ENCODE measurements around the gene RPS6KL1. TPM values are rescaled to one million over a fixed set of nuclear protein-coding genes. Genes with fewer than 3 reads are reported as not detected.

The RPS6KL1 gene
- total RNA-seq, 5 donors from 2014 or later (not counting 1 experiment from before 2014, with no cell fraction given) = 3.2 to 15.3 (median 6.2) TPM

GRCh38 chr14:74938531-74939495, 15.8 kb upstream of the RPS6KL1 start:
- peaks cover 0 to 8% of the 10 kb centered on the region in 2 experiments for H3K27me3 ChIP-seq (replicated peaks in 1 of 2; ENCODE audit: control insufficient read depth in 2 of 2, extremely low read depth in 1 of 2, insufficient read depth in 2 of 2, low read length in 1 of 2)
- ATAC-seq (replicated peaks in 1 of 4) (no peak), DNase-seq (no peak)
- ChIA-PET CTCF (interaction anchor here in 1 of 2 donors (1.2 kb wide), 1 partner anchor 33 kb away, joined by 3 read pairs; no protein-coding TSS in a partner anchor), POLR2A (interaction anchor here (0.6 kb wide), 2 partner anchors 58 to 130 kb away, joined by 9 to 16 read pairs; no protein-coding TSS in a partner anchor)
- H3K27ac ChIP-seq (ENCODE audit: low read length) = no peak overlapping the region
- Mint-ChIP-seq H3K9me3 (peaks cover 0 to 8% (median 4%) of the 10 kb centered on the region in 3 donors), H3K4me3 (no peak overlapping the region), H3K4me1 (peaks cover 36 to 56% (median 42%) of the 10 kb centered on the region in 3 donors), H3K27ac (no peak overlapping the region), H3K36me3 (no peaks in the 10 kb centered on the region), H3K27me3 (no peaks in the 10 kb centered on the region)
- peaks cover 4 to 33% of the 10 kb centered on the region in 2 experiments for H3K4me1 ChIP-seq (ENCODE audit: control insufficient read depth in 1 of 2, extremely low read depth in 1 of 2, insufficient read depth in 2 of 2, low read length in 2 of 2)
- WGBS (ENCODE audit: insufficient coverage) = 84% methylated on average over 5 of the region's 10 CpGs
- no peaks in the 10 kb centered on the region for H3K36me3 ChIP-seq (ENCODE audit: control insufficient read depth in 2 of 2, extremely low read depth in 1 of 2, insufficient read depth in 1 of 2, low read length in 1 of 2)
- H3K9me3 ChIP-seq = no peaks in the 10 kb centered on the region
- H3K4me3 ChIP-seq (ENCODE audit: control insufficient read depth in 1 of 2, extremely low read depth in 1 of 2, low read length in 1 of 2) = no peak overlapping the region

- Mint-ChIP-seq H3K4me3 (no peak overlapping the region), H3K4me1 (peaks cover 29 to 47% (median 34%) of the 10 kb centered on the region in 3 donors), H3K36me3 (no peaks in the 10 kb centered on the region), H3K27me3 (no peaks in the 10 kb centered on the region), H3K9me3 (peaks cover 0 to 8% (median 4%) of the 10 kb centered on the region in 3 donors), H3K27ac (peak overlapping the region in 1 of 2 donors; percentile 3)
- ChIA-PET CTCF (no interaction called here), POLR2A (no interaction called here)
- Histone ChIP-seq H3K9me3 (no peaks in the 10 kb centered on the region), H3K4me1 (ENCODE audit: control insufficient read depth in 1 of 2, extremely low read depth in 1 of 2, insufficient read depth in 2 of 2, low read length in 2 of 2) (peaks cover 2 to 27% of the 10 kb centered on the region in 2 experiments), H3K36me3 (ENCODE audit: control insufficient read depth in 2 of 2, extremely low read depth in 1 of 2, insufficient read depth in 1 of 2, low read length in 1 of 2) (no peaks in the 10 kb centered on the region), H3K4me3 (ENCODE audit: control insufficient read depth in 1 of 2, extremely low read depth in 1 of 2, low read length in 1 of 2) (no peak overlapping the region), H3K27ac (ENCODE audit: low read length) (no peak overlapping the region), H3K27me3 (replicated peaks in 1 of 2; ENCODE audit: control insufficient read depth in 2 of 2, extremely low read depth in 1 of 2, insufficient read depth in 2 of 2, low read length in 1 of 2) (peaks cover 0 to 8% of the 10 kb centered on the region in 2 experiments)
- DNase-seq = no peak
- WGBS (ENCODE audit: insufficient coverage) = no CpG with 5 or more reads among the region's 2 CpGs
- no peak for ATAC-seq (replicated peaks in 1 of 4)
These were observed 14.1 kb upstream of the RPS6KL1 start for GRCh38 chr14:74937171-74937570.

GRCh38 chr14:74936731-74937130, 13.7 kb upstream of the RPS6KL1 start:
- POLR2A ChIA-PET = no interaction called here

GRCh38 chr14:74936151-74936550, 13.1 kb upstream of the RPS6KL1 start:
- DNase-seq (no peak), ATAC-seq (replicated peaks in 1 of 4) (no peak)
- Histone ChIP-seq H3K27me3 (replicated peaks in 1 of 2; ENCODE audit: control insufficient read depth in 2 of 2, extremely low read depth in 1 of 2, insufficient read depth in 2 of 2, low read length in 1 of 2) (peaks cover 0 to 14% of the 10 kb centered on the region in 2 experiments), H3K36me3 (ENCODE audit: control insufficient read depth in 2 of 2, extremely low read depth in 1 of 2, insufficient read depth in 1 of 2, low read length in 1 of 2) (no peaks in the 10 kb centered on the region), H3K27ac (ENCODE audit: low read length) (no peak overlapping the region), H3K4me1 (ENCODE audit: control insufficient read depth in 1 of 2, extremely low read depth in 1 of 2, insufficient read depth in 2 of 2, low read length in 2 of 2) (peaks cover 2 to 17% of the 10 kb centered on the region in 2 experiments), H3K9me3 (no peaks in the 10 kb centered on the region), H3K4me3 (ENCODE audit: control insufficient read depth in 1 of 2, extremely low read depth in 1 of 2, low read length in 1 of 2) (no peak overlapping the region)
- ChIA-PET CTCF (interaction anchor here in 1 of 2 donors (0.6 kb wide), 1 partner anchor 10 kb away, joined by 4 read pairs; no protein-coding TSS in a partner anchor), POLR2A (no interaction called here)
- Mint-ChIP-seq H3K4me1 (peaks cover 21 to 37% (median 24%) of the 10 kb centered on the region in 3 donors), H3K36me3 (no peaks in the 10 kb centered on the region), H3K27ac (no peak overlapping the region), H3K9me3 (peaks cover 0 to 8% (median 4%) of the 10 kb centered on the region in 3 donors), H3K4me3 (no peak overlapping the region), H3K27me3 (no peaks in the 10 kb centered on the region)
- 94% methylated on average over 8 of the region's 11 CpGs for WGBS (ENCODE audit: insufficient coverage)

More at GRCh38 chr14:74936731-74937130, 13.7 kb upstream of the RPS6KL1 start:
- Histone ChIP-seq H3K27me3 (replicated peaks in 1 of 2; ENCODE audit: control insufficient read depth in 2 of 2, extremely low read depth in 1 of 2, insufficient read depth in 2 of 2, low read length in 1 of 2) (peaks cover 0 to 9% of the 10 kb centered on the region in 2 experiments), H3K4me1 (ENCODE audit: control insufficient read depth in 1 of 2, extremely low read depth in 1 of 2, insufficient read depth in 2 of 2, low read length in 2 of 2) (peaks cover 2 to 23% of the 10 kb centered on the region in 2 experiments), H3K4me3 (ENCODE audit: control insufficient read depth in 1 of 2, extremely low read depth in 1 of 2, low read length in 1 of 2) (no peak overlapping the region), H3K9me3 (no peaks in the 10 kb centered on the region), H3K36me3 (ENCODE audit: control insufficient read depth in 2 of 2, extremely low read depth in 1 of 2, insufficient read depth in 1 of 2, low read length in 1 of 2) (no peaks in the 10 kb centered on the region), H3K27ac (ENCODE audit: low read length) (no peak overlapping the region)
- Mint-ChIP-seq H3K4me1 (peaks cover 27 to 43% (median 29%) of the 10 kb centered on the region in 3 donors), H3K4me3 (no peak overlapping the region), H3K36me3 (no peaks in the 10 kb centered on the region), H3K27me3 (no peaks in the 10 kb centered on the region), H3K27ac (no peak overlapping the region), H3K9me3 (peaks cover 0 to 8% (median 4%) of the 10 kb centered on the region in 3 donors)
- 73% methylated on average over 8 of the region's 8 CpGs for WGBS (ENCODE audit: insufficient coverage)
- CTCF ChIA-PET = interaction anchor here in 1 of 2 donors (0.6 kb wide), 1 partner anchor 10 kb away, joined by 4 read pairs; no protein-coding TSS in a partner anchor
- DNase-seq = no peak
- ATAC-seq (replicated peaks in 1 of 4) = no peak

- no peak for ATAC-seq (replicated peaks in 1 of 4)
- no peak overlapping the region for H3K27ac Mint-ChIP-seq
- 40% methylated on average over 1 of the region's 9 CpGs for WGBS (ENCODE audit: insufficient coverage)
These were observed 12.3 kb upstream of the RPS6KL1 start for GRCh38 chr14:74935360-74935680.

More at GRCh38 chr14:74935360-74935680, 12.3 kb upstream of the RPS6KL1 start:
- CTCF ChIA-PET = interaction anchor here in 1 of 2 donors (0.5 to 0.6 kb wide), 2 partner anchors 55 to 157 kb away, joined by 3 to 6 read pairs; no protein-coding TSS in a partner anchor
- peaks cover 0 to 14% of the 10 kb centered on the region in 2 experiments for H3K27me3 ChIP-seq (replicated peaks in 1 of 2; ENCODE audit: control insufficient read depth in 2 of 2, extremely low read depth in 1 of 2, insufficient read depth in 2 of 2, low read length in 1 of 2)
- H3K27me3 Mint-ChIP-seq = peaks cover 0 to 2% of the 10 kb centered on the region in 2 donors
- H3K36me3 Mint-ChIP-seq = no peaks in the 10 kb centered on the region
- DNase-seq = no peak
- peaks cover 17 to 31% (median 20%) of the 10 kb centered on the region in 3 donors for H3K4me1 Mint-ChIP-seq
- POLR2A ChIA-PET = no interaction called here
- peaks cover 0 to 8% (median 4%) of the 10 kb centered on the region in 3 donors for H3K9me3 Mint-ChIP-seq
- no peak overlapping the region for H3K27ac ChIP-seq (ENCODE audit: low read length)
- H3K4me1 ChIP-seq (ENCODE audit: control insufficient read depth in 1 of 2, extremely low read depth in 1 of 2, insufficient read depth in 2 of 2, low read length in 2 of 2) = peaks cover 2 to 10% of the 10 kb centered on the region in 2 experiments
- no peaks in the 10 kb centered on the region for H3K36me3 ChIP-seq (ENCODE audit: control insufficient read depth in 2 of 2, extremely low read depth in 1 of 2, insufficient read depth in 1 of 2, low read length in 1 of 2)
- H3K4me3 ChIP-seq (ENCODE audit: control insufficient read depth in 1 of 2, extremely low read depth in 1 of 2, low read length in 1 of 2) = no peak overlapping the region
- no peaks in the 10 kb centered on the region for H3K9me3 ChIP-seq
- H3K4me3 Mint-ChIP-seq = no peak overlapping the region
